HepG2 (cell line): ENCODE data around the gene RRP9. TPM values are rescaled to one million over a fixed set of nuclear protein-coding genes. Genes with fewer than 3 reads are reported as not detected.

Source experiments
- CREB3 ChIP-seq: sonication (generic); formaldehyde crosslinking; IDR thresholded peaks from 2 replicates; pipeline ENCODE4 v1.5.0; 2020; ENCODE audit warnings: missing genetic modification reagents
- DDIT3 ChIP-seq: sonication (generic); formaldehyde crosslinking; IDR thresholded peaks from 2 replicates; pipeline ENCODE4 v1.4.0; 2020; ENCODE audit warnings: mild to moderate bottlenecking, missing genetic modification reagents
- DMTF1 ChIP-seq: sonication (generic); formaldehyde crosslinking; IDR thresholded peaks from 2 replicates; pipeline ENCODE4 v1.4.0; 2020; ENCODE audit warnings: mild to moderate bottlenecking, missing genetic modification reagents
- FIP1L1 ChIP-seq: fragments of 200-400 bp; formaldehyde crosslinking; IDR thresholded peaks from 2 replicates; pipeline ENCODE4 v1.6.1; 2018; ENCODE audit warnings: low read depth, mild to moderate bottlenecking, low read length, moderate library complexity, borderline replicate concordance; ENCODE audit not compliant: insufficient read depth
- HOXD1 ChIP-seq: sonication (generic); formaldehyde crosslinking; IDR thresholded peaks from 2 replicates; pipeline ENCODE4 v1.5.0; 2020; ENCODE audit warnings: missing genetic modification reagents
- MYC ChIP-seq: sonication (generic); formaldehyde crosslinking; IDR thresholded peaks from 2 replicates; pipeline ENCODE4 v1.9.0; 2021; ENCODE audit warnings: missing genetic modification reagents, borderline replicate concordance
- NR2C2 ChIP-seq: sonication (generic); formaldehyde crosslinking; IDR thresholded peaks from 2 replicates; pipeline ENCODE4 v1.4.0; 2020; ENCODE audit warnings: missing genetic modification reagents, mild to moderate bottlenecking, moderate library complexity, borderline replicate concordance
- RAD21 ChIP-seq: fragments of 450-650 bp; formaldehyde crosslinking; IDR thresholded peaks from 2 replicates; pipeline ENCODE4 v1.5.0; 2020; ENCODE audit warnings: mild to moderate bottlenecking
- SKIL ChIP-seq: sonication (generic); formaldehyde crosslinking; IDR thresholded peaks from 2 replicates; pipeline ENCODE4 v1.8.0; 2022; ENCODE audit warnings: missing genetic modification reagents, mild to moderate bottlenecking, moderate library complexity, borderline replicate concordance
- TAF1 ChIP-seq: sonication (generic); formaldehyde crosslinking; IDR thresholded peaks from 2 replicates; pipeline ENCODE4 v1.4.0; 2020; ENCODE audit warnings: missing genetic modification reagents
- THAP7 ChIP-seq: sonication (generic); formaldehyde crosslinking; IDR thresholded peaks from 2 replicates; pipeline ENCODE4 v1.8.1; 2023; ENCODE audit warnings: mild to moderate bottlenecking, missing genetic modification reagents
- TOE1 ChIP-seq: sonication (generic); formaldehyde crosslinking; IDR thresholded peaks from 2 replicates; pipeline ENCODE4 v1.4.0; 2020; ENCODE audit warnings: mild to moderate bottlenecking, missing genetic modification reagents
- U2AF1 ChIP-seq: fragments of 200-400 bp; formaldehyde crosslinking; optimal IDR thresholded peaks from 2 replicates; pipeline ENCODE3; 2017; ENCODE audit warnings: mild to moderate bottlenecking, low read depth, low read length
- ZBTB10 ChIP-seq: sonication (generic); formaldehyde crosslinking; IDR thresholded peaks from 2 replicates; pipeline ENCODE4 v1.4.0; 2020; ENCODE audit warnings: missing genetic modification reagents, borderline replicate concordance
- ZNF3 ChIP-seq: IDR thresholded peaks from 2 replicates; pipeline ENCODE4 v1.7.0; 2017; ENCODE audit warnings: inconsistent platforms
- ZNF441 ChIP-seq: sonication (generic); formaldehyde crosslinking; IDR thresholded peaks from 2 replicates; pipeline ENCODE4 v1.7.0; 2021; ENCODE audit warnings: missing genetic modification reagents, borderline replicate concordance
- ZNF546 ChIP-seq: sonication (generic); formaldehyde crosslinking; conservative IDR thresholded peaks from 2 replicates; pipeline ENCODE4 v1.8.1; 2023; ENCODE audit warnings: mild to moderate bottlenecking, missing genetic modification reagents
- ZNF564 ChIP-seq: sonication (generic); formaldehyde crosslinking; IDR thresholded peaks from 2 replicates; pipeline ENCODE4 v1.8.1; 2023; ENCODE audit warnings: mild to moderate bottlenecking, missing genetic modification reagents
- ZNF616 ChIP-seq: sonication (generic); formaldehyde crosslinking; IDR thresholded peaks from 2 replicates; pipeline ENCODE4 v1.5.0; 2020; ENCODE audit warnings: low read depth, mild to moderate bottlenecking, missing genetic modification reagents
- ZNF772 ChIP-seq: sonication (generic); formaldehyde crosslinking; IDR thresholded peaks from 2 replicates; pipeline ENCODE4 v1.5.0; 2020; ENCODE audit warnings: mild to moderate bottlenecking, missing genetic modification reagents
- ZNF878 ChIP-seq: sonication (generic); formaldehyde crosslinking; IDR thresholded peaks from 2 replicates; pipeline ENCODE4 v1.8.1; 2023; ENCODE audit warnings: mild to moderate bottlenecking, missing genetic modification reagents, moderate library complexity
- polyA plus RNA-seq, 8 experiments: library from polyadenylated mRNA; depleted of rRNA in 3 of 8; stranded (reverse) in 7 of 8; unstranded in 1 of 8; fragments of >200 nt; fragmentation: Illumina TruSeq in 4 of 8; extraction: Trizol in 4 of 8; gene quantifications; 2 replicates each; pipeline versions ENCODE4 v1.2.1 to v1.2.3, GENCODE V29; 2011 to 2016; ENCODE audit warnings: low read depth in 4 of 8, missing spikeins in 1 of 8, mixed read lengths in 1 of 8; ENCODE audit not compliant: insufficient read depth in 1 of 8
- total RNA-seq, 5 experiments: library from RNA; depleted of rRNA; stranded (reverse); fragments of >200 nt; fragmentation: Illumina TruSeq; extraction: Trizol; gene quantifications; 2 replicates each; pipeline ENCODE4 v1.2.3, GENCODE V29; 2016; ENCODE audit warnings: low read depth in 1 of 5

The RRP9 gene
- total and polyA plus RNA-seq, 2 of the 13 experiments (the other 11 are each of a cell fraction or from before 2014, with no cell fraction given), result 14.8 to 44.0 TPM

GRCh38 chr3:51968170-51968775, 26.6 kb upstream of the RRP9 start (continued):
- TF ChIP-seq DDIT3 (CRISPR knock-in tag), result no peak
- TF ChIP-seq U2AF1, result no peak
- no peak for TF ChIP-seq DMTF1 (CRISPR knock-in tag)
- no peak for TF ChIP-seq CREB3 (CRISPR knock-in tag)
- TF ChIP-seq ZNF616 (CRISPR knock-in tag), result no peak
- no peak for TF ChIP-seq ZNF564
- TF ChIP-seq NR2C2, result peak; percentile 45; the same call in 1 of the 2 replicates
- TF ChIP-seq SKIL (CRISPR knock-in tag), result no peak
- no peak for TF ChIP-seq ZNF546 (CRISPR knock-in tag)
- TF ChIP-seq FIP1L1, result no peak
- peak; percentile 40; the same call in 1 of the 2 replicates for TF ChIP-seq ZNF772
- TF ChIP-seq ZNF878 (CRISPR knock-in tag), result no peak
- TF ChIP-seq ZNF3 (CRISPR knock-in tag), result no peak
- no peak for TF ChIP-seq TAF1
- TF ChIP-seq HOXD1 (CRISPR knock-in tag), result no peak
- peak; percentile 6; the same call in 1 of the 2 replicates for TF ChIP-seq MYC (CRISPR knock-in tag)
- no peak for TF ChIP-seq THAP7 (CRISPR knock-in tag)
- no peak for TF ChIP-seq ZBTB10 (CRISPR knock-in tag)
- no peak for TF ChIP-seq RAD21 (CRISPR knock-in tag)
- no peak for TF ChIP-seq TOE1 (CRISPR knock-in tag)
- TF ChIP-seq ZNF441 (CRISPR knock-in tag), result no peak
